WTC11 (cell line): ENCODE results near the gene NOL4L. TPM values are rescaled to one million over a fixed set of nuclear protein-coding genes. Genes with fewer than 3 reads are reported as not detected.
A peak's percentile ranks its signal among the peaks of the same experiment; 100 is the strongest.

Source experiments
- AR ChIP-seq: fragments of 250-450 bp; sonication (Bioruptor Pico); IDR thresholded peaks from 2 replicates; pipeline ENCODE4 v1.9.0; 2021; ENCODE audit warnings: mild to moderate bottlenecking
- E2F5 ChIP-seq: sonication (generic); formaldehyde crosslinking; IDR thresholded peaks from 2 replicates; pipeline ENCODE4 v1.8.1; 2022; ENCODE audit warnings: mild to moderate bottlenecking, moderate library complexity, missing genetic modification reagents
- ERG ChIP-seq: fragments of 250-450 bp; sonication (Bioruptor Pico); IDR thresholded peaks from 2 replicates; pipeline ENCODE4 v1.8.0; 2021; ENCODE audit warnings: mild to moderate bottlenecking
- ESRRA ChIP-seq: sonication (generic); formaldehyde crosslinking; IDR thresholded peaks from 2 replicates; pipeline ENCODE4 v1.8.1; 2022; ENCODE audit warnings: mild to moderate bottlenecking, missing genetic modification reagents, borderline replicate concordance
- IRF1 ChIP-seq: sonication (generic); formaldehyde crosslinking; IDR thresholded peaks from 2 replicates; pipeline ENCODE4 v1.8.0; 2023; ENCODE audit warnings: missing genetic modification reagents
- JAZF1 ChIP-seq: fragments of 250-450 bp; sonication (Bioruptor Pico); IDR thresholded peaks from 2 replicates; pipeline ENCODE4 v1.9.0; 2021; ENCODE audit warnings: moderate library complexity, mild to moderate bottlenecking, inconsistent platforms
- JUN ChIP-seq: sonication (generic); formaldehyde crosslinking; IDR thresholded peaks from 2 replicates; pipeline ENCODE4 v1.8.0; 2023; ENCODE audit warnings: mild to moderate bottlenecking, missing genetic modification reagents
- NR3C1 ChIP-seq: sonication (generic); formaldehyde crosslinking; conservative IDR thresholded peaks from 2 replicates; pipeline ENCODE4 v1.8.1; 2023; ENCODE audit warnings: low read depth, mild to moderate bottlenecking, missing genetic modification reagents
- PRDM15 ChIP-seq: sonication (generic); formaldehyde crosslinking; IDR thresholded peaks from 2 replicates; pipeline ENCODE4 v1.8.0; 2022; ENCODE audit warnings: missing genetic modification reagents
- SMAD4 ChIP-seq: sonication (generic); formaldehyde crosslinking; IDR thresholded peaks from 2 replicates; pipeline ENCODE4 v1.8.0; 2022; ENCODE audit warnings: mild to moderate bottlenecking, missing genetic modification reagents
- SOX15 ChIP-seq: fragments of 250-450 bp; sonication (Bioruptor Pico); IDR thresholded peaks from 2 replicates; pipeline ENCODE4 v1.9.0; 2021; ENCODE audit warnings: mild to moderate bottlenecking
- STAT6 ChIP-seq: sonication (generic); formaldehyde crosslinking; conservative IDR thresholded peaks from 2 replicates; pipeline ENCODE4 v1.8.1; 2023; ENCODE audit warnings: mild to moderate bottlenecking, low read depth, missing genetic modification reagents, moderate library complexity
- ZBTB43 ChIP-seq: sonication (generic); formaldehyde crosslinking; IDR thresholded peaks from 2 replicates; pipeline ENCODE4 v1.8.1; 2023; ENCODE audit warnings: mild to moderate bottlenecking, missing genetic modification reagents
- ZNF219 ChIP-seq: sonication (generic); formaldehyde crosslinking; IDR thresholded peaks from 2 replicates; pipeline ENCODE4 v1.8.0; 2023; ENCODE audit warnings: missing genetic modification reagents, mild to moderate bottlenecking, borderline replicate concordance
- ZNF232 ChIP-seq: sonication (generic); formaldehyde crosslinking; IDR thresholded peaks from 2 replicates; pipeline ENCODE4 v1.8.0; 2022; ENCODE audit warnings: mild to moderate bottlenecking, missing genetic modification reagents
- ZNF263 ChIP-seq: sonication (generic); formaldehyde crosslinking; IDR thresholded peaks from 2 replicates; pipeline ENCODE4 v1.8.1; 2022; ENCODE audit warnings: low read depth, mild to moderate bottlenecking, moderate library complexity, missing genetic modification reagents
- total RNA-seq: library from RNA; stranded (reverse); gene quantifications from 3 replicates; pipeline ENCODE4 v1.2.3, GENCODE V29; 2021

NOL4L gene
- total RNA-seq, 1 experiment from 2014 or later: 29.0 TPM

- no peak for TF ChIP-seq NR3C1 (CRISPR knock-in tag)
- TF ChIP-seq E2F5 (CRISPR knock-in tag): no peak; the same call in 1 of the 2 replicates
- TF ChIP-seq SMAD4: no peak
- peak; percentile 77; the same call in 1 of the 2 replicates for TF ChIP-seq ZNF219 (CRISPR knock-in tag)
- no peak for TF ChIP-seq ZNF263
- no peak for TF ChIP-seq IRF1 (CRISPR knock-in tag)
- no peak for TF ChIP-seq JAZF1 (CRISPR knock-in tag)
- peak; percentile 73 for TF ChIP-seq PRDM15 (CRISPR knock-in tag)
- no peak for TF ChIP-seq ERG
- no peak for TF ChIP-seq SOX15 (CRISPR knock-in tag)
- 0 out of 2 replicates have a peak, but pooled peaks have one; percentile 29 for TF ChIP-seq JUN (CRISPR knock-in tag)
- no peak for TF ChIP-seq ZNF232
- TF ChIP-seq AR: no peak
- TF ChIP-seq ESRRA: no peak
- no peak for TF ChIP-seq STAT6 (CRISPR knock-in tag)
- TF ChIP-seq ZBTB43 (CRISPR knock-in tag): no peak
These were observed 102.5 kb downstream of the NOL4L start (continued) for GRCh38 chr20:32482442-32483261.
